ENCODE data around the gene ZDHHC3.

DNA sequence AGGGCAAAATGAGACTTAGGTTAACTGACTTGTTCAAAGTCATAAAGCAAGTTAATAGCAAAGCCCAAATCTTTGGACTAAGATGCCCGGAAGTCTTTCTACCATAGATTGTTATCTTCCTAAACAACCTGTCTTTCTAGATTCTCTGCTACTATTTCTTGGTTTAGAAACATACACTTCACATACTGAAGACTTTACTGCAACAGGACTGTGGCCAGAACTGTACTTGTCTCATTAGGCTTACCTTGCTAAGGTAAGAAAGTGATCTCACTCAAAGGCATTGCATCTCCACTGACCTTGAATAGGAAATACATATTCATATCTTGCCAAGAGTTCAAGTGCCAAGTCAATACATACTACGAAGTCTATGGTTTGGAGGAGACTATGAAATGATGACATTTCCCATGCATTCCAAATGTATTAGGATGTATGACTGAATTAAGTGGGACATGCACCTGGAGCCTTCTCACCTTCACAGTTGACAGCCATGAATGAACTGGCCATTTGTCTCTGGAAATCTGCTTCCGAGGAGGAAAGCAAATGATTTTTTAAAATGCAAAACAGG lies 5.0 kb downstream of the ZDHHC3 start:
- TF ChIP-seq FOXM1 (IDR thresholded peaks at IDR 0.05; ENCODE audit: borderline replicate concordance) (no peak), ZNF384 (IDR thresholded peaks at IDR 0.05) (no peak), LEF1 (IDR thresholded peaks at IDR 0.05; ENCODE audit: borderline replicate concordance) (no peak), ELF4 (IDR thresholded peaks at IDR 0.05) (no peak), FOXK2 (IDR thresholded peaks at IDR 0.05) (no peak), NFRKB (IDR thresholded peaks at IDR 0.05) (no peak), CTBP1 (IDR thresholded peaks at IDR 0.05; ENCODE audit: borderline replicate concordance) (no peak), SUZ12 (IDR thresholded peaks at IDR 0.05) (no peak), FOXA1 (IDR thresholded peaks at IDR 0.05) (no peak), BHLHE40 (IDR thresholded peaks at IDR 0.05; ENCODE audit: borderline replicate concordance) (no peak), SP1 (IDR thresholded peaks at IDR 0.05) (no peak), HDGF (IDR thresholded peaks at IDR 0.05; ENCODE audit: borderline replicate concordance) (no peak), TARDBP (IDR thresholded peaks at IDR 0.05) (no peak), ARNT (IDR thresholded peaks at IDR 0.05) (no peak)
